Measurements from ENCODE around the gene THADA. TPM values are rescaled to one million over a fixed set of nuclear protein-coding genes. Genes with fewer than 3 reads are reported as not detected.

THADA gene
- total RNA-seq, 1 donor from 2014 or later: 33.8 TPM

DNA sequence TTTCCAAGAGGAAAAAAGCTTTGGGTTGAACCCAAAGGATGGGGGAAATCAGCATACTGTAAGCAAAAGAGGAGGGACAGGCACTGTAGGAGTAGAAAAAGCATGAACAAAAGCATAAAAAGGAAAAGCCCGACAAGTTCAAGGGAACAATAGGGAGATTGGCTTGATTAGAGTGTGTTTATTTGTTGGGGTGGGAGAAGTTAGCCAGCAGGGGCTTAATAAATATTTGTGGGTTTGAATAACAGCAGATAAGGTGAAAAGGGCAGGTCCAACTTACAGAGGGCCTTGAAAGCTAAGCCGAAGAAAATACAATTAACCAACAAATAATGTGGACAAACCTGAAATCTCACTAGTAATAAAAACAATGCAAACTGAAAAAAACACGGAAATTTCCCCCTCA, 126.7 kb downstream of the THADA start:
- TF ChIP-seq, protein P1, sequence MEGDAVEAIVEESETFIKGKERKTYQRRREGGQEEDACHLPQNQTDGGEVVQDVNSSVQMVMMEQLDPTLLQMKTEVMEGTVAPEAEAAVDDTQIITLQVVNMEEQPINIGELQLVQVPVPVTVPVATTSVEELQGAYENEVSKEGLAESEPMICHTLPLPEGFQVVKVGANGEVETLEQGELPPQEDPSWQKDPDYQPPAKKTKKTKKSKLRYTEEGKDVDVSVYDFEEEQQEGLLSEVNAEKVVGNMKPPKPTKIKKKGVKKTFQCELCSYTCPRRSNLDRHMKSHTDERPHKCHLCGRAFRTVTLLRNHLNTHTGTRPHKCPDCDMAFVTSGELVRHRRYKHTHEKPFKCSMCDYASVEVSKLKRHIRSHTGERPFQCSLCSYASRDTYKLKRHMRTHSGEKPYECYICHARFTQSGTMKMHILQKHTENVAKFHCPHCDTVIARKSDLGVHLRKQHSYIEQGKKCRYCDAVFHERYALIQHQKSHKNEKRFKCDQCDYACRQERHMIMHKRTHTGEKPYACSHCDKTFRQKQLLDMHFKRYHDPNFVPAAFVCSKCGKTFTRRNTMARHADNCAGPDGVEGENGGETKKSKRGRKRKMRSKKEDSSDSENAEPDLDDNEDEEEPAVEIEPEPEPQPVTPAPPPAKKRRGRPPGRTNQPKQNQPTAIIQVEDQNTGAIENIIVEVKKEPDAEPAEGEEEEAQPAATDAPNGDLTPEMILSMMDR (conservative IDR thresholded peaks at IDR 0.05): no peak
- Mint-ChIP-seq H3K27me3 (ENCODE audit: low read depth) (no peaks in the 10 kb centered on the region), H3K9me3 (peaks cover 5% of the 10 kb centered on the region), H3K4me1 (peaks cover 18% of the 10 kb centered on the region), H3K36me3 (ENCODE audit: low read depth) (peaks cover 22% of the 10 kb centered on the region), H3K27ac (ENCODE audit: unreplicated experiment) (no peak overlapping the region), H3K4me3 (no peak overlapping the region)
- no peak for DNase-seq (ENCODE audit: low read depth, low spot score)

- H3K27me3 Mint-ChIP-seq (ENCODE audit: low read depth): no peaks in the 10 kb centered on the region
- peaks cover 5% of the 10 kb centered on the region for H3K9me3 Mint-ChIP-seq
- no peak for DNase-seq (ENCODE audit: low read depth, low spot score)
- no peak overlapping the region for H3K27ac Mint-ChIP-seq (ENCODE audit: unreplicated experiment)
- peaks cover 18% of the 10 kb centered on the region for H3K36me3 Mint-ChIP-seq (ENCODE audit: low read depth)
- peaks cover 22% of the 10 kb centered on the region for H3K4me1 Mint-ChIP-seq
- TF ChIP-seq, protein P1 (conservative IDR thresholded peaks at IDR 0.05): no peak
- H3K4me3 Mint-ChIP-seq: no peak overlapping the region
These were observed 127.9 kb downstream of the THADA start for GRCh38 chr2:43467891-43468290.

- no peak for DNase-seq (ENCODE audit: low read depth, low spot score)
- H3K9me3 Mint-ChIP-seq: peaks cover 5% of the 10 kb centered on the region
- peaks cover 32% of the 10 kb centered on the region for H3K4me1 Mint-ChIP-seq
- H3K27ac Mint-ChIP-seq (ENCODE audit: unreplicated experiment): no peak overlapping the region
- no peaks in the 10 kb centered on the region for H3K27me3 Mint-ChIP-seq (ENCODE audit: low read depth)
- no peak overlapping the region for H3K4me3 Mint-ChIP-seq
- TF ChIP-seq, protein P1 (conservative IDR thresholded peaks at IDR 0.05): no peak
- peaks cover 12% of the 10 kb centered on the region for H3K36me3 Mint-ChIP-seq (ENCODE audit: low read depth)
These were observed 130.6 kb downstream of the THADA start for GRCh38 chr2:43465234-43465633.

DNA sequence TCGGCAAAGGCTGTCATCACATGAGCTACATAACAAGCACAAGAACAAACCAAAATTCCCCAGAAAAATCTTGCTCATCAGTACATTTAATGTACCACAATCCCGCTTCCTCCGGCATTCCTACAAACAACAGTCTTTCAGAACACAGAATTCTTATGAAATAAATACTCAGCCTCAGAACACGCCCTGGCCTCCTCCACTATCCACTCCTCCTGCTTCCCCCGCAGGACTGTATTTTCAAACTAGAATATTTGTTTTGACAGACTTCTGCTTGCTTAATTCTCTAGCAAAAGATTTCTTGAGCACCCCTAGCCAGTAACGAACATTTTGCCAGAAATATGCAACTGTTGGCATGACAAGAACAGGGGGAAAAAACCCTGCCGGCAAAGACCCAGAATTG, 131.2 kb downstream of the THADA start:
- TF ChIP-seq, protein P1 (conservative IDR thresholded peaks at IDR 0.05): no peak
- peaks cover 12% of the 10 kb centered on the region for H3K36me3 Mint-ChIP-seq (ENCODE audit: low read depth)
- no peaks in the 10 kb centered on the region for H3K27me3 Mint-ChIP-seq (ENCODE audit: low read depth)
- no peak overlapping the region for H3K4me3 Mint-ChIP-seq
- peaks cover 5% of the 10 kb centered on the region for H3K9me3 Mint-ChIP-seq
- DNase-seq (ENCODE audit: low read depth, low spot score): no peak
- H3K27ac Mint-ChIP-seq (ENCODE audit: unreplicated experiment): no peak overlapping the region
- H3K4me1 Mint-ChIP-seq: peaks cover 32% of the 10 kb centered on the region

GRCh38 chr2:43462866-43463641, 132.8 kb downstream of the THADA start:
- Mint-ChIP-seq H3K27ac (ENCODE audit: unreplicated experiment) (no peak overlapping the region), H3K4me1 (peaks cover 30% of the 10 kb centered on the region), H3K27me3 (ENCODE audit: low read depth) (no peaks in the 10 kb centered on the region), H3K4me3 (no peak overlapping the region), H3K36me3 (ENCODE audit: low read depth) (peaks cover 12% of the 10 kb centered on the region), H3K9me3 (peaks cover 5% of the 10 kb centered on the region)
- TF ChIP-seq, protein P1 (conservative IDR thresholded peaks at IDR 0.05): no peak
- no peak for DNase-seq (ENCODE audit: low read depth, low spot score)
